Measurements from ENCODE around the gene CDX1.

The CDX1 gene

GRCh38 chr5:150202501-150202900 lies 35.9 kb downstream of the CDX1 start:
- peaks cover 20% of the 10 kb centered on the region for H3K27me3 ChIP-seq (ENCODE audit: insufficient read depth, insufficient read length)
- DNase-seq (ENCODE audit: low read depth, low spot score) = no peak
- peaks cover 5% of the 10 kb centered on the region for H3K4me1 ChIP-seq (ENCODE audit: insufficient read depth, insufficient read length)
- H3K9me3 ChIP-seq (ENCODE audit: insufficient read depth, low read length) = no peaks in the 10 kb centered on the region
- no peak overlapping the region for H3K4me3 ChIP-seq (ENCODE audit: insufficient read length, low read depth)
- no peak overlapping the region for H3K9ac ChIP-seq (ENCODE audit: insufficient read length, low read depth)
- H3K36me3 ChIP-seq (ENCODE audit: insufficient read depth, insufficient read length, low read length) = no peaks in the 10 kb centered on the region
- no peak for TF ChIP-seq YY1 (IDR thresholded peaks at IDR 0.05; ENCODE audit: insufficient read depth, insufficient read length)
- TF ChIP-seq ZNF274 (IDR thresholded peaks at IDR 0.05; ENCODE audit: low read depth, low read length) = no peak
- no peak for TF ChIP-seq SUZ12 (IDR thresholded peaks at IDR 0.05; ENCODE audit: extremely low read depth, insufficient read depth, insufficient read length)

GRCh38 chr5:150203832-150204589 lies 37.4 kb downstream of the CDX1 start:
- no peak for DNase-seq (ENCODE audit: low read depth, low spot score)
- no peaks in the 10 kb centered on the region for H3K36me3 ChIP-seq (ENCODE audit: insufficient read depth, insufficient read length, low read length)
- TF ChIP-seq ZNF274 (IDR thresholded peaks at IDR 0.05; ENCODE audit: low read depth, low read length) (no peak), YY1 (IDR thresholded peaks at IDR 0.05; ENCODE audit: insufficient read depth, insufficient read length) (no peak), SUZ12 (IDR thresholded peaks at IDR 0.05; ENCODE audit: extremely low read depth, insufficient read depth, insufficient read length) (no peak)
- no peak overlapping the region for H3K4me3 ChIP-seq (ENCODE audit: insufficient read length, low read depth)
- peaks cover 13% of the 10 kb centered on the region for H3K27me3 ChIP-seq (ENCODE audit: insufficient read depth, insufficient read length)
- H3K9ac ChIP-seq (ENCODE audit: insufficient read length, low read depth) = no peak overlapping the region
- peaks cover 5% of the 10 kb centered on the region for H3K4me1 ChIP-seq (ENCODE audit: insufficient read depth, insufficient read length)
- H3K9me3 ChIP-seq (ENCODE audit: insufficient read depth, low read length) = no peaks in the 10 kb centered on the region

DNA sequence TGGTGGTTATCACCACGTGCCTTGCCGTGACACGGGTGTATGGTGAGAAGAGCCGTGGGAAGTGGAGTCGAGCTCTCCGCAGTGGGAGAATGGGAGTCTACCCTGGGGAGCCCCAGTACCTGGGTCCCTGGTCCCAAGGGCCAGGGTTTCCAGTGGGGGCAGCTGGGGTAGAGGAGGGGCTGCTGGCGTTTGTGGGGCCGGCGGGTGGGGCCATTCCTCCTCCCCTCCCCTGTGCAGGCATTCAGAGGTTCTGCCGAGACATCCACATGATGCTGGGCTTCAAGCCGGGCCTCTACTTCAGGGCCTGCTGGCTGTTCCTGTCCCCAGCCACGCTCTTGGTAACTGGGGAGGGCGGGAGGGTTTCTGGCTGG lies 38.0 kb downstream of the CDX1 start:
- no peaks in the 10 kb centered on the region for H3K36me3 ChIP-seq (ENCODE audit: insufficient read depth, insufficient read length, low read length)
- no peak overlapping the region for H3K9ac ChIP-seq (ENCODE audit: insufficient read length, low read depth)
- no peak for DNase-seq (ENCODE audit: low read depth, low spot score)
- peaks cover 5% of the 10 kb centered on the region for H3K4me1 ChIP-seq (ENCODE audit: insufficient read depth, insufficient read length)
- H3K4me3 ChIP-seq (ENCODE audit: insufficient read length, low read depth) = no peak overlapping the region
- H3K9me3 ChIP-seq (ENCODE audit: insufficient read depth, low read length) = no peaks in the 10 kb centered on the region
- no peak for TF ChIP-seq SUZ12 (IDR thresholded peaks at IDR 0.05; ENCODE audit: extremely low read depth, insufficient read depth, insufficient read length)
- no peak for TF ChIP-seq ZNF274 (IDR thresholded peaks at IDR 0.05; ENCODE audit: low read depth, low read length)
- TF ChIP-seq YY1 (IDR thresholded peaks at IDR 0.05; ENCODE audit: insufficient read depth, insufficient read length) = no peak
- H3K27me3 ChIP-seq (ENCODE audit: insufficient read depth, insufficient read length) = peaks cover 7% of the 10 kb centered on the region

DNA sequence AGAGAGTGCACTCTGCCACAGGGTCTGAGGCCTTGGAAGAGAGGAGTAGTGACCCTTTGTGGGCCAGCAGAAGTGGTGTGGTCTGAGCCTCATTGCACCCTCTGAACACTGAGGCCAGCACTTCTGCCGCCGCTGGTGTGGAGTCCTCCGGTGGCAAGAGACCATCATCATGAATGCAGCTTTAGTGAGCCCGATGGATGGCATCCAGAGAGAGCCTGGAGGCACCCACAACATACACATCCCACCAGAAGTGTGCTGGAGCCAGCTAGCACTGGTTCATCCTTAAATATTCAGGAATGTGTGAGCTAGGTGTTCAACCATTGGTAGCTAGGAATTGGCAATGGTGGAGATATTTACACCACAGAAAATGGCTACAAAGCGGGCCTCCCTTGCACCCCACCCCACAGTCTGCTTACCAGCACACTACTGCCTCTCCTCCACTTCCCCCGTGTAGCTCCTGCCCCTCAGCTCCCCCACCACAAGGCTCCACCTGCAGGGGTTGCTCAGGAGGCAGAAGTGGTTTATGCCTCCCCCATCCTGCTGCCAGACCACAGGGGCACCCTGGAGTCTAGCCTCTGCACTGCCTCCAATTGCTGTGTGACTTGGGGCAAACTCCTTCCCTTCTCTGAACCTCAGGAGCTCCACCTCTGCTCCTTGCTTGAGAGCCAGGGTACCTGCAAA lies 39.7 kb downstream of the CDX1 start:
- Histone ChIP-seq H3K36me3 (ENCODE audit: insufficient read depth, insufficient read length, low read length) (no peaks in the 10 kb centered on the region), H3K9me3 (ENCODE audit: insufficient read depth, low read length) (no peaks in the 10 kb centered on the region), H3K27me3 (ENCODE audit: insufficient read depth, insufficient read length) (no peaks in the 10 kb centered on the region), H3K4me1 (ENCODE audit: insufficient read depth, insufficient read length) (peaks cover 12% of the 10 kb centered on the region), H3K4me3 (ENCODE audit: insufficient read length, low read depth) (no peak overlapping the region), H3K9ac (ENCODE audit: insufficient read length, low read depth) (no peak overlapping the region)
- DNase-seq (ENCODE audit: low read depth, low spot score) = no peak
- no peak for TF ChIP-seq SUZ12 (IDR thresholded peaks at IDR 0.05; ENCODE audit: extremely low read depth, insufficient read depth, insufficient read length)
- TF ChIP-seq YY1 (IDR thresholded peaks at IDR 0.05; ENCODE audit: insufficient read depth, insufficient read length) = no peak
- TF ChIP-seq ZNF274 (IDR thresholded peaks at IDR 0.05; ENCODE audit: low read depth, low read length) = no peak

- H3K27me3 ChIP-seq (ENCODE audit: insufficient read depth, insufficient read length) = no peaks in the 10 kb centered on the region
- no peaks in the 10 kb centered on the region for H3K9me3 ChIP-seq (ENCODE audit: insufficient read depth, low read length)
- peaks cover 14% of the 10 kb centered on the region for H3K4me1 ChIP-seq (ENCODE audit: insufficient read depth, insufficient read length)
- no peaks in the 10 kb centered on the region for H3K36me3 ChIP-seq (ENCODE audit: insufficient read depth, insufficient read length, low read length)
- no peak for TF ChIP-seq ZNF274 (IDR thresholded peaks at IDR 0.05; ENCODE audit: low read depth, low read length)
- no peak overlapping the region for H3K9ac ChIP-seq (ENCODE audit: insufficient read length, low read depth)
- H3K4me3 ChIP-seq (ENCODE audit: insufficient read length, low read depth) = no peak overlapping the region
- DNase-seq (ENCODE audit: low read depth, low spot score) = no peak
These were observed 40.2 kb downstream of the CDX1 start for GRCh38 chr5:150206779-150207115.

- Histone ChIP-seq H3K4me3 (ENCODE audit: insufficient read length, low read depth) (no peak overlapping the region), H3K4me1 (ENCODE audit: insufficient read depth, insufficient read length) (peaks cover 19% of the 10 kb centered on the region), H3K9me3 (ENCODE audit: insufficient read depth, low read length) (no peaks in the 10 kb centered on the region), H3K36me3 (ENCODE audit: insufficient read depth, insufficient read length, low read length) (no peaks in the 10 kb centered on the region), H3K27me3 (ENCODE audit: insufficient read depth, insufficient read length) (no peaks in the 10 kb centered on the region), H3K9ac (ENCODE audit: insufficient read length, low read depth) (no peak overlapping the region)
- TF ChIP-seq SUZ12 (IDR thresholded peaks at IDR 0.05; ENCODE audit: extremely low read depth, insufficient read depth, insufficient read length) (no peak), YY1 (IDR thresholded peaks at IDR 0.05; ENCODE audit: insufficient read depth, insufficient read length) (no peak), ZNF274 (IDR thresholded peaks at IDR 0.05; ENCODE audit: low read depth, low read length) (no peak)
- DNase-seq (ENCODE audit: low read depth, low spot score) = no peak
These were observed 41.9 kb downstream of the CDX1 start for GRCh38 chr5:150208187-150209098.

DNA sequence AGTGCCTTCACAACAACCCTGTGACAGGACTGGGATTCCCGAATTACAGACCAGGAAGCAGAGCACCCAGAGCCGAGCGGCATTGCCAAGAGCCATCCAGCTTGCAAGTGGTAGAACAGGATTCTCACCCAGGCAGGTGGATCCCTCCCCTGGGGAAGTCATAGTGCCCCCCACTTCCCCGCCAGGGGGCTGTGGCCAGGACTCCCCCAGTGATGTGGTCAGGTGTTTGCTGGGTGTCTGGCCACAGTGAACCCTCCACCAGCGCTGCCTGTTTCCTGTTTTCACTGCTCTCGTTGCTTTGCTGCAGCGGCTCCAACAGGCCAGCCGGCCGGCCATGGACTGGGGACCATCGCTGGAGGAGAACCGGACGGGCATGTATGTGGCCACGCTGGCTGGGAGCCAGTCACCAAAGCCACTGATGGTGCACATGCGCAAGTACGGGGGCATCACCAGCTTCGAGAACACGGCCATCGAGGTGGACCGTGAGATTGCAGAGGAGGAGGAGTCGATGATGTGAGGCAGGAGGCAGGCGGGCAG lies 42.6 kb downstream of the CDX1 start:
- Histone ChIP-seq H3K27me3 (ENCODE audit: insufficient read depth, insufficient read length) (no peaks in the 10 kb centered on the region), H3K9me3 (ENCODE audit: insufficient read depth, low read length) (no peaks in the 10 kb centered on the region), H3K4me3 (ENCODE audit: insufficient read length, low read depth) (no peak overlapping the region), H3K9ac (ENCODE audit: insufficient read length, low read depth) (no peak overlapping the region), H3K36me3 (ENCODE audit: insufficient read depth, insufficient read length, low read length) (no peaks in the 10 kb centered on the region), H3K4me1 (ENCODE audit: insufficient read depth, insufficient read length) (peaks cover 20% of the 10 kb centered on the region)
- no peak for TF ChIP-seq SUZ12 (IDR thresholded peaks at IDR 0.05; ENCODE audit: extremely low read depth, insufficient read depth, insufficient read length)
- TF ChIP-seq ZNF274 (IDR thresholded peaks at IDR 0.05; ENCODE audit: low read depth, low read length) = no peak
- DNase-seq (ENCODE audit: low read depth, low spot score) = no peak

All from NT2/D1 (cell line).